GM13976 (cell line): Measurements from ENCODE around the gene DCPS.
A peak's percentile ranks its signal among the peaks of the same experiment; 100 is the strongest.

Experiments used
- DNase-seq: peaks from one replicate; pipeline ENCODE4 v3.0.0; 2012; ENCODE audit warnings: low spot score
- CTCF ChIP-seq: IDR thresholded peaks from 2 replicates; pipeline ENCODE4 v1.5.1; 2012; ENCODE audit warnings: borderline replicate concordance, mild to moderate bottlenecking; ENCODE audit not compliant: insufficient read depth; ENCODE audit errors: extremely low read depth, missing control alignments, control extremely low read depth
- in situ Hi-C: fragments of 300-500 bp; cut with MboI; formaldehyde crosslinking; loops from one replicate; pipeline ENCODE4 v1.12.0; 2022; ENCODE audit warnings: low sequenced_read_pairs, mixed read lengths, inconsistent platforms; ENCODE audit not compliant: unreplicated experiment

DCPS gene

GRCh38 chr11:126357969-126358762 lies 54.3 kb downstream of the DCPS start:
- no peak for TF ChIP-seq CTCF
- in situ Hi-C loops: no loop called here
- DNase-seq: peak; percentile 25

- in situ Hi-C loops: no loop called here
- no peak for TF ChIP-seq CTCF
- peak; percentile 23 for DNase-seq
Measured at GRCh38 chr11:126358763-126359160, 54.9 kb downstream of the DCPS start.

DNA sequence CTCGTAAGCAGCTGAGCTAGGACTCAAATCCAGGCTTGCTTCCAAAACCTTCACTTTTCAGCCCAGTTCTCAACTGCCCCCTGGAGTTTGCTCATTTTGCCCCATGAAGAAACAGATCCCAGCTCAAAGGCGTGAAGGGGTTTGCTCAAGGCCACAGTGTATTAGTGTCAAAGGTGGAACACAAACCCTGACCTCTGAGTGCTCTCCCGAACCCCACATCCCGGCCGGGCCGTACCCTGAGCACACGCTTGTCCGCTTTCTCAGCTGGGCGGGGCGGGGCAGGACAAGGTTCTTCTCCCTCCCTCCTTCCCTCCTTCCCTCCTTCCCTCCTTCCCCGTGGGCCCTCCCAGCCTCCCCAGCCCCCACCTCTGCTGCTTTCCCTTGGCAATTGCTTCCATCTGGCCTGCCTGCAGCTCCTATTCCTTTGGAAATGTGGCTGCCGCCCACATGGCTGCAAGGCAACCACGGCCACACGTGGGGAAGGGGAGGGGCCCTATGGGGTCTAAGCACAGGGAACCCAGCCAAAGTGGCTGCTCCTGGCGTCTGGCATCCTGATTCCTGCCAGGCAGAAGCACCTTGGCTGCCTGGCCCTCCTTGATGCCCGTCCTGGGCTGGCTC lies 55.7 kb downstream of the DCPS start:
- no peak for DNase-seq
- in situ Hi-C loops: no loop called here
- TF ChIP-seq CTCF: no peak

DNA sequence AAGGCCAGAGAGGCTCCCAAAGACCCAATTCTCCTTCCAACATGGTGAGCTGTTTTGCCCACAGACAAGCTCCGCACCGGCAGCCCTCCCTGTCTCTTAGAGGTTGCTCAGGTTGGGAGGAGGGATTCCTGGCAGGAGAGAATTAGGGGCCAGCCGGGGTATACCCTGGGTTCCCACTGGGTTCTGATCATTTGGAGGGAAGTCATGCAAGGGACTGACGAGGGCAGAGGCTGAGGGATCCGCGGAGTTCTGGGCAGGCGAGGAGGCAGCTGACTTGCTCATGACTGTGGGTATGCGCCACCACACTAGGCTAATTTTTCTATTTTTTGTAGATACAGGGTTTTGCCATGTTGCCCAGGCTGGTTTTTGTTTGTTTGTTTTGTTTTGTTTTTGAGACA lies 56.2 kb downstream of the DCPS start:
- TF ChIP-seq CTCF: no peak
- in situ Hi-C loops: no loop called here

GRCh38 chr11:126361400-126361799 lies 57.5 kb downstream of the DCPS start:
- in situ Hi-C loops: no loop called here
- DNase-seq: no peak
- no peak for TF ChIP-seq CTCF

More for the DNA sequence above, 56.2 kb downstream of the DCPS start:
- DNase-seq: no peak

DNA sequence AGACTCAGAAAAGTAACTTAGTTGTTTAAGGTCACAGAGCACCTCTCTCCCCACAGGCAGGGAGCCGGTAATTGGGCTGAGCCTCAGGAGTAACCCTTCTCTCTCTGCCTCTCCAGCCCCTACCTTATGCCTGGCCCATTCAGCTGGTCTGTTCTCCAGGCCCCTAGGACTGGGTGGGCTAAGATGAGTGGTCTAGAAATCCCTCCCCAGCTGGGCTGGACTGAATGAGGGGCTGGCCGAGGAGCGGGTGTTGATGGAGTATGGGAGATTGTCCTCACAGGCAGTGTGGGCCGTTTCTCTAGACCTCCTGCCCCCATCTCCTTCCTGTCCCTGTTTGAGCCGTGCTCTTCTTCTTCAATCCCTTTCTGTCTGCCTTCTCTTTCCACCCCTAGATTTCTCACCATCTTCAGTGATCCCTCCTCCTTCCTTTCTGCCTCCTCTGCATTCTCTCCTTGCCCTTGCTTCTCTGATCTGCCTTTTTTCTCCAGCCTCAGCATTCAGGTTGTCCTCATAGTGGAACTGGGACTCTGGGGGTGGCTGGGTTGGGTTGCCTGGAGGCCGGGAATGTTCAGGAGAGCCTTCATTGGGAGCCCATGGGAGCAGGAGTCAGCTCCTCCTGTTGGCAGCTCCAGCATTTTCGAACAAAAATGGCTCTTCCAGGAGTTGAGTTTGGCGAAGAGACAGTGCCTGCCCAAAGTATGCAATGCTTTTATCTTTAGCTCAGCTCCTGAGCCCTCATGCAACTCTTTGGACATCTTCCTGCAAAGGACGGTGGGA lies 59.2 kb downstream of the DCPS start:
- TF ChIP-seq CTCF: no peak
- DNase-seq: no peak
- in situ Hi-C loops: no loop called here
